Esophagus squamous epithelium (tissue), 4 donors: ENCODE data around the gene MELK.

Experiments
- POLR2A ChIP-seq, 4 donors: fragments of 450-650 bp; IDR thresholded peaks; one replicate each; pipeline ENCODE4 v1.6.1; 2017; ENCODE audit warnings: antibody characterized with exemption in 4 of 4, mild to moderate bottlenecking in 4 of 4, moderate library complexity in 3 of 4
- TF ChIP-seq, protein P1 (sequence below), 6 experiments: fragments of 450-650 bp in 4 of 6; fragments of 200-600 bp in 2 of 6; sonication (generic) in 2 of 6; IDR thresholded peaks; one replicate each; pipeline ENCODE4 v1.5.1; 2016 to 2019; ENCODE audit warnings: antibody characterized with exemption in 6 of 6, mild to moderate bottlenecking in 4 of 6, moderate library complexity in 4 of 6

DNA sequence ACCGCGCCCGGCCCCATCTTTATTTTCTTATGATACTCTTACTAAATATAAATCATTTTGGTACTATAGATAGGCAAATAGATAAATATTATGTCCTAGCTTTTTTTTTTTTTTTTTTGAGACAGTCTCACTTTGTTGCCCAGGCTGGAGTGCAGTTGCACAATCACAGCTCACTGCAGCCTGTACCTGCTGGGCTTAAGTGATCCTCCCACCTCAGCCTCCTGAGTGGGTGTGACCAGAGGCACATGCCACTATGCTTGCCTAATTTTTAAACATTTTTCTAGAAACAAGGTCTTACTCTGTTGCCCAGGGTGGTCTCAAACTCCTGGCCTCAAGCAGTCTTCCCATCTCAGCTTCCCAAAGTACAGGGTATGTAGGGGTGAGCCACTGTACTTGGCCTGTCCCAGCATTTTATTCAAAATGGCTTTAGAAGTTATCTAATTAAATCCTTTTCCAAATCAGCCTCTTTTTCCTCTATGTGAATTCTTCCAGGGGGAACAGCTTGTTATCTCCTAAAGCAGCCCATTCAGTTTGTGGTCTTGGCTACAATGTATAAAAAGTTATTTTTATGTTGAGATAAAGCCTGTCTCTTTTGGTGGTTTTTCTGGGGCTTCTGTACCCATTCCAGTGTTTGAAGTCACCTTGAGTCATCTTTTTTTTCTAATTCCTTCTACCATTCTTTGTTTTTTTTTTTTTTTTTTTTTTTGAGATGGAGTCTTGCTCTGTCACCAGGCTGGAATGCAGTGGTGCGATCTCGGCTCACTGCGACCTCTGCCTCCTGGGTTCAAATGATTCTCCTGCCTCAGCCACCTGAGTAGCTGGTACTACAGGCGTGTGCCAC, 12.1 kb downstream of the MELK start:
- TF ChIP-seq, protein P1, sequence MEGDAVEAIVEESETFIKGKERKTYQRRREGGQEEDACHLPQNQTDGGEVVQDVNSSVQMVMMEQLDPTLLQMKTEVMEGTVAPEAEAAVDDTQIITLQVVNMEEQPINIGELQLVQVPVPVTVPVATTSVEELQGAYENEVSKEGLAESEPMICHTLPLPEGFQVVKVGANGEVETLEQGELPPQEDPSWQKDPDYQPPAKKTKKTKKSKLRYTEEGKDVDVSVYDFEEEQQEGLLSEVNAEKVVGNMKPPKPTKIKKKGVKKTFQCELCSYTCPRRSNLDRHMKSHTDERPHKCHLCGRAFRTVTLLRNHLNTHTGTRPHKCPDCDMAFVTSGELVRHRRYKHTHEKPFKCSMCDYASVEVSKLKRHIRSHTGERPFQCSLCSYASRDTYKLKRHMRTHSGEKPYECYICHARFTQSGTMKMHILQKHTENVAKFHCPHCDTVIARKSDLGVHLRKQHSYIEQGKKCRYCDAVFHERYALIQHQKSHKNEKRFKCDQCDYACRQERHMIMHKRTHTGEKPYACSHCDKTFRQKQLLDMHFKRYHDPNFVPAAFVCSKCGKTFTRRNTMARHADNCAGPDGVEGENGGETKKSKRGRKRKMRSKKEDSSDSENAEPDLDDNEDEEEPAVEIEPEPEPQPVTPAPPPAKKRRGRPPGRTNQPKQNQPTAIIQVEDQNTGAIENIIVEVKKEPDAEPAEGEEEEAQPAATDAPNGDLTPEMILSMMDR (IDR thresholded peaks at IDR 0.05) = no peak
- TF ChIP-seq POLR2A (IDR thresholded peaks at IDR 0.05) = no peak
